ENCODE data around the gene CIAPIN1.

The CIAPIN1 gene

DNA sequence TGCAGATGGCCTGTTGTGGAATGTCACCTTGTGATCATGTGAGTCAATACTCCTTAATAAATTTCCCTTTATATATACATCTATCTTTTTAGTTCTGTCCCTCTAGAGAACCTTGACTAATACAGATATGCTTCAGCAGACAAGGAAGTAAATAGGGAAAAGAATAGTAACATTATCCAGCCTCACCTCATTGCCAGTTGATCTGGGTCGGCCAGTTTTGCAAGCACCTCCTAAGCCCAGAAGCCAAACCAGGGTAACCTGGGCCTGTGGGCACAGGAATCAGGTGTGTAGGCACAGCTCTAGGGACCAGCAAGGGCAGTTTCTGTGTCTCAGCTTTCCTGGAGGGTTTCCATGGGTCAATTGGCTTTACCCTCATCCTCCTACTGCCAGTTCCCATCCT lies 54.5 kb downstream of the CIAPIN1 start:
- Histone ChIP-seq H3K36me3 (ENCODE audit: insufficient read depth, low read length) (no peaks in the 10 kb centered on the region), H3K9me3 (ENCODE audit: control insufficient read depth, insufficient read depth, low read length) (0 out of 2 replicates have a peak, but pooled peaks cover 3% of the 10 kb centered on the region), H3K9ac (ENCODE audit: low read depth, low read length) (no peak overlapping the region), H3K4me1 (ENCODE audit: insufficient read depth, low read length) (0 out of 2 replicates have a peak, but pooled peaks cover 4% of the 10 kb centered on the region)

- 0 out of 2 replicates have a peak, but pooled peaks cover 3% of the 10 kb centered on the region for H3K9me3 ChIP-seq (ENCODE audit: control insufficient read depth, insufficient read depth, low read length)
- H3K36me3 ChIP-seq (ENCODE audit: insufficient read depth, low read length) = no peaks in the 10 kb centered on the region
- H3K4me1 ChIP-seq (ENCODE audit: insufficient read depth, low read length) = peaks cover 5% of the 10 kb centered on the region; the same call in 1 of the 2 replicates
Measured at GRCh38 chr16:57391708-57392107, 55.5 kb downstream of the CIAPIN1 start.

GRCh38 chr16:57391300-57391699 lies 55.9 kb downstream of the CIAPIN1 start:
- Histone ChIP-seq H3K9ac (ENCODE audit: low read depth, low read length) (no peak overlapping the region), H3K4me1 (ENCODE audit: insufficient read depth, low read length) (peaks cover 9% of the 10 kb centered on the region; the same call in 1 of the 2 replicates), H3K36me3 (ENCODE audit: insufficient read depth, low read length) (no peaks in the 10 kb centered on the region), H3K9me3 (ENCODE audit: control insufficient read depth, insufficient read depth, low read length) (0 out of 2 replicates have a peak, but pooled peaks cover 3% of the 10 kb centered on the region)

More at GRCh38 chr16:57391708-57392107, 55.5 kb downstream of the CIAPIN1 start:
- H3K9ac ChIP-seq (ENCODE audit: low read depth, low read length) = no peak overlapping the region

GRCh38 chr16:57390636-57391295 lies 56.4 kb downstream of the CIAPIN1 start:
- Histone ChIP-seq H3K9ac (ENCODE audit: low read depth, low read length) (no peak overlapping the region), H3K9me3 (ENCODE audit: control insufficient read depth, insufficient read depth, low read length) (0 out of 2 replicates have a peak, but pooled peaks cover 3% of the 10 kb centered on the region), H3K4me1 (ENCODE audit: insufficient read depth, low read length) (peaks cover 10% of the 10 kb centered on the region; the same call in 1 of the 2 replicates), H3K36me3 (ENCODE audit: insufficient read depth, low read length) (no peaks in the 10 kb centered on the region)

GRCh38 chr16:57389087-57389468 lies 58.1 kb downstream of the CIAPIN1 start:
- H3K4me1 ChIP-seq (ENCODE audit: insufficient read depth, low read length) = peaks cover 16% of the 10 kb centered on the region; the same call in 1 of the 2 replicates
- H3K9ac ChIP-seq (ENCODE audit: low read depth, low read length) = no peak overlapping the region
- no peaks in the 10 kb centered on the region for H3K36me3 ChIP-seq (ENCODE audit: insufficient read depth, low read length)
- H3K9me3 ChIP-seq (ENCODE audit: control insufficient read depth, insufficient read depth, low read length) = 0 out of 2 replicates have a peak, but pooled peaks cover 3% of the 10 kb centered on the region

- Histone ChIP-seq H3K9ac (ENCODE audit: low read depth, low read length) (no peak overlapping the region), H3K36me3 (ENCODE audit: insufficient read depth, low read length) (no peaks in the 10 kb centered on the region), H3K4me1 (ENCODE audit: insufficient read depth, low read length) (peaks cover 21% of the 10 kb centered on the region; the same call in 1 of the 2 replicates), H3K9me3 (ENCODE audit: control insufficient read depth, insufficient read depth, low read length) (0 out of 2 replicates have a peak, but pooled peaks cover 3% of the 10 kb centered on the region)
Measured at GRCh38 chr16:57388359-57389086, 58.7 kb downstream of the CIAPIN1 start.

- Histone ChIP-seq H3K9ac (ENCODE audit: low read depth, low read length) (no peak overlapping the region), H3K4me1 (ENCODE audit: insufficient read depth, low read length) (peaks cover 27% of the 10 kb centered on the region; the same call in 1 of the 2 replicates), H3K36me3 (ENCODE audit: insufficient read depth, low read length) (no peaks in the 10 kb centered on the region), H3K9me3 (ENCODE audit: control insufficient read depth, insufficient read depth, low read length) (0 out of 2 replicates have a peak, but pooled peaks cover 3% of the 10 kb centered on the region)
Measured at GRCh38 chr16:57387598-57388354, 59.4 kb downstream of the CIAPIN1 start.

- Histone ChIP-seq H3K9ac (ENCODE audit: low read depth, low read length) (no peak overlapping the region), H3K9me3 (ENCODE audit: control insufficient read depth, insufficient read depth, low read length) (0 out of 2 replicates have a peak, but pooled peaks cover 3% of the 10 kb centered on the region), H3K4me1 (ENCODE audit: insufficient read depth, low read length) (peaks cover 27% of the 10 kb centered on the region; the same call in 1 of the 2 replicates), H3K36me3 (ENCODE audit: insufficient read depth, low read length) (no peaks in the 10 kb centered on the region)
Measured at GRCh38 chr16:57386381-57386951, 60.7 kb downstream of the CIAPIN1 start.

- Histone ChIP-seq H3K36me3 (ENCODE audit: insufficient read depth, low read length) (no peaks in the 10 kb centered on the region), H3K4me1 (ENCODE audit: insufficient read depth, low read length) (peaks cover 27% of the 10 kb centered on the region; the same call in 1 of the 2 replicates), H3K9me3 (ENCODE audit: control insufficient read depth, insufficient read depth, low read length) (no peaks in the 10 kb centered on the region), H3K9ac (ENCODE audit: low read depth, low read length) (no peak overlapping the region)
Measured at GRCh38 chr16:57385083-57385482, 62.1 kb downstream of the CIAPIN1 start.

GRCh38 chr16:57384248-57385070 lies 62.7 kb downstream of the CIAPIN1 start:
- H3K9ac ChIP-seq (ENCODE audit: low read depth, low read length) = no peak overlapping the region
- H3K36me3 ChIP-seq (ENCODE audit: insufficient read depth, low read length) = no peaks in the 10 kb centered on the region
- H3K4me1 ChIP-seq (ENCODE audit: insufficient read depth, low read length) = peaks cover 27% of the 10 kb centered on the region; the same call in 1 of the 2 replicates
- no peaks in the 10 kb centered on the region for H3K9me3 ChIP-seq (ENCODE audit: control insufficient read depth, insufficient read depth, low read length)

DNA sequence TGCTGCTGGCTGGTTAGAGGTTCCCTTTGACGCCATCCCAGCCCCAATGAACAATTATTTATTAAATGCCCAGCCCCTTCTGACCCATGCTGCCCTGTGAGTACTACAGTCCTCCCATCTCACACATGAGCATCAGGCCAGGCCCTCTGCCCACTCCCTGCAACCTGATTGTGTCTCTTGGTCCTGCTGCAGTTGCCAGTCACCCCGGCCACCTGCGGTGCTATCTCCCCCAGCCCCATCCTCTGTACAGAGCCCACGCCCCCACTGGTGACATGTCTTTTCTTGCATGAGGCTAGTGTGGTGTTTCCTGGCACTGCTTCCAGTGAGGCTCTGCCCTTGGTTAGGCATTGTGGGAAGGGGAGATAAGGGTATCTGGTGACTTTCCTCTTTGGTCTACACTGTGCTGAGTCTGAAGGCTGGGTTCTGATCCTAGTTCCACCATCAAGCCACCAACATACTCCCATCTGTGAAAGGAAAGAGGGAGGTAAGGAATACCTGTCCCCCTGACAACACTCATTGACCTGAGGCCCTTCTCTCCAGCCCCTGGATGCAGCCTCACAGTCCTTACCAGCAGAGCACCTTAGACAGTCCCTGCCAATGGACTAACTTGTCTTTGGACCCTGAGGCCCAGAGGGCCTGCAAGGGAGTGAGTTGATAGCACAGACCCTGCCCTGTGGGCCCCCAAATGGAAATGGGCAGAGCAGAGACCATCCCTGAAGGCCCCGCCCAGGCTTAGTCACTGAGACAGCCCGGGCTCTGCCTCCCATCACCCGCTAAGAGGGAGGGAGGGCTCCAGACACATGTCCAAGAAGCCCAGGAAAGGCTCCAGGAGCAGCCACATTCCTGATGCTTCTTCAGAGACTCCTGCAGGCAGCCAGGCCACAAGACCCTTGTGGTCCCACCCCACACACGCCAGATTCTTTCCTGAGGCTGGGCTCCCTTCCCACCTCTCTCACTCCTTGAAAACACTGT lies 63.6 kb downstream of the CIAPIN1 start:
- Histone ChIP-seq H3K9ac (ENCODE audit: low read depth, low read length) (no peak overlapping the region), H3K36me3 (ENCODE audit: insufficient read depth, low read length) (no peaks in the 10 kb centered on the region), H3K4me1 (ENCODE audit: insufficient read depth, low read length) (peaks cover 29% of the 10 kb centered on the region; the same call in 1 of the 2 replicates), H3K9me3 (ENCODE audit: control insufficient read depth, insufficient read depth, low read length) (no peaks in the 10 kb centered on the region)

DNA sequence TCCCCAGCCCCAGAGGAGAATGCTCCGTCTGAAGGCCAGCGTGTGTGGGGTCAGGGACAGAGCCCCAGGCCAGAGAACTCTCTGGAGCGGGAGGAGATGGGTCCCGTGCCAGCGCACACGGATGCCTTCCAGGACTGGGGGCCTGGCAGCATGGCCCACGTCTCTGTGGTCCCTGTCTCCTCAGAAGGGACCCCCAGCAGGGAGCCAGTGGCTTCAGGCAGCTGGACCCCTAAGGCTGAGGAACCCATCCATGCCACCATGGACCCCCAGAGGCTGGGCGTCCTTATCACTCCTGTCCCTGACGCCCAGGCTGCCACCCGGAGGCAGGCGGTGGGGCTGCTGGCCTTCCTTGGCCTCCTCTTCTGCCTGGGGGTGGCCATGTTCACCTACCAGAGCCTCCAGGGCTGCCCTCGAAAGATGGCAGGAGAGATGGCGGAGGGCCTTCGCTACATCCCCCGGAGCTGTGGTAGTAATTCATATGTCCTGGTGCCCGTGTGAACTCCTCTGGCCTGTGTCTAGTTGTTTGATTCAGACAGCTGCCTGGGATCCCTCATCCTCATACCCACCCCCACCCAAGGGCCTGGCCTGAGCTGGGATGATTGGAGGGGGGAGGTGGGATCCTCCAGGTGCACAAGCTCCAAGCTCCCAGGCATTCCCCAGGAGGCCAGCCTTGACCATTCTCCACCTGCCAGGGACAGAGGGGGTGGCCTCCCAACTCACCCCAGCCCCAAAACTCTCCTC lies 64.5 kb downstream of the CIAPIN1 start:
- Histone ChIP-seq H3K36me3 (ENCODE audit: insufficient read depth, low read length) (no peaks in the 10 kb centered on the region), H3K4me1 (ENCODE audit: insufficient read depth, low read length) (peaks cover 29% of the 10 kb centered on the region), H3K9ac (ENCODE audit: low read depth, low read length) (no peak overlapping the region), H3K9me3 (ENCODE audit: control insufficient read depth, insufficient read depth, low read length) (no peaks in the 10 kb centered on the region)

Data from ES-I3 (cell line).